Uterus (tissue), 2 donors: ENCODE data around the gene RANBP3.

Source experiments
- CTCF ChIP-seq, 4 experiments: fragments of 200-600 bp in 2 of 4; fragments of 450-650 bp in 2 of 4; sonication (generic) in 2 of 4; IDR thresholded peaks; one replicate each; pipeline ENCODE4 v1.5.1; 2016 to 2019; ENCODE audit warnings: antibody characterized with exemption in 4 of 4, mild to moderate bottlenecking in 2 of 4, moderate library complexity in 1 of 4
- POLR2A ChIP-seq, 2 donors: fragments of 450-650 bp; IDR thresholded peaks; one replicate each; pipeline ENCODE4 v1.6.1; 2016; ENCODE audit warnings: antibody characterized with exemption in 2 of 2, mild to moderate bottlenecking in 1 of 2, moderate library complexity in 1 of 2

GRCh38 chr19:5954293-5954692 is 23.6 kb downstream of the RANBP3 start:
- TF ChIP-seq CTCF (IDR thresholded peaks at IDR 0.05) (no peak), POLR2A (IDR thresholded peaks at IDR 0.05) (no peak)
